Gastrocnemius medialis (tissue), 4 donors: ENCODE data around the gene APBA3.

Source experiments
- CTCF ChIP-seq, 5 experiments: fragments of 450-650 bp in 3 of 5; fragments of 200-600 bp in 2 of 5; sonication (generic) in 2 of 5; IDR thresholded peaks in 4 of 5; conservative IDR thresholded peaks in 1 of 5; 1 replicate in 4 of 5; 2 replicates in 1 of 5; pipeline ENCODE4 v1.5.1; 2016 to 2019; ENCODE audit warnings: antibody characterized with exemption in 5 of 5, mild to moderate bottlenecking in 3 of 5, moderate library complexity in 3 of 5
- POLR2A ChIP-seq, 2 donors: fragments of 450-650 bp; IDR thresholded peaks; one replicate each; pipeline ENCODE4 v1.6.1; 2017; ENCODE audit warnings: antibody characterized with exemption in 2 of 2, mild to moderate bottlenecking in 2 of 2, moderate library complexity in 2 of 2

DNA sequence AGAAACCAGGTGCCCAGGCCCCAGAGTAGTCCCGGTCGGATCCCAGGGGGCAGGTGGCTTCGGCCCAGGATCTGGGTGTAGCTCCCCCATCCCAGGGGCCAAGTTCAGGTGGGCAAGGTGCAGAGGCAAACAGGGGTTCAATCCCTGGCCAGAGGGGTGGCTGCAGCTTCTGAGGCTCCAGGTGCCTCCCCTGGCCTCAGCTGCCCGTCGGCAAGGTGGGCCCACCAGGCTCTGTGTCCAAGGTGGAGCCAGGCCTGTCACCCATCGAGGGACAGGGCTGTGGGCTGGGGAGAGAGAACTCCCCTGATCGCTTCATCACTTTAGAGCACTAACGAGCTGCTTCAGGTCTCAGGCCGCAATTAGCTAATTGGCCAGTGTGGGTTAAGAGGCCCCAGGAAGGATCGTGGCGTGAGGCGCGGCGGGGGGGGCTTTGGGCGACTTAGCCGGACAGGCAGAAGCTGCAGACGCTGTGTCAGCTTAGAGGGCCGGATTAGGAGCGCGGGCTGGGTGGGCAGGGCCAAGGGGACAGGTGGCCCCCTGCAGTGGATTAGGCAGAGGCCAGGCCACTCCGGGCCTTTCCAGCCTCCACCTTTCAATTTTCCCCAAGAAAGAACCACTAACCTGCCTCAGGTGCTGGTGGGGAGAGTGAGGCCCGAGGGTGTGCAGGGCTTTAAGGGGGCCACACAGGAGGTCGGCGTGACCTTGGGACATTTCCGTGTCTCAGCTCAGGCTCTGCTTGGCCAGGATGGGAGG, 13.3 kb upstream of the APBA3 start:
- no peak for TF ChIP-seq CTCF (IDR thresholded peaks at IDR 0.05 in 4 of 5, conservative IDR thresholded peaks at IDR 0.05 in 1 of 5)
- TF ChIP-seq POLR2A (IDR thresholded peaks at IDR 0.05) = no peak
